H1 (cell line): ENCODE data around the gene TNF. TPM values are rescaled to one million over a fixed set of nuclear protein-coding genes. Genes with fewer than 3 reads are reported as not detected.

Experiments used
- CTCF ChIA-PET: fragments of 300-600 bp; sonication (Branson Sonifier 250); formaldehyde crosslinking; loops from one replicate; lab custom pipeline; 2021; ENCODE audit not compliant: partially characterized antibody; lab: Charles Lee
- POLR2A ChIA-PET: fragments of 300-600 bp; sonication (Branson Sonifier 250); formaldehyde crosslinking; loops from one replicate; lab custom pipeline; 2021; ENCODE audit warnings: inconsistent platforms; ENCODE audit not compliant: partially characterized antibody; lab: Charles Lee
- DNase-seq, 2 experiments: peaks; one replicate each; pipeline versions ENCODE4 v3.0.0 to v3.0.0-alpha.2; 2010 to 2022; ENCODE audit warnings: low spot score in 2 of 2, low read depth in 1 of 2, mixed read lengths in 1 of 2
- FAIRE-seq: peaks from 2 replicates; lab custom pipeline; 2011; peaks lifted over from hg19 to GRCh38; lab: Jason Lieb, UNC
- H2AFZ ChIP-seq: 2 replicates; pipeline ENCODE4 v1.8.1; 2012; ENCODE audit warnings: low read length, inconsistent platforms
- H2AK5ac ChIP-seq: 2 replicates; pipeline ENCODE4 v1.6.1; 2013; ENCODE audit warnings: low read depth, low read length
- H2BK120ac ChIP-seq: replicated peaks from 2 replicates; pipeline ENCODE3; 2013; ENCODE audit warnings: low read depth, low read length, inconsistent platforms
- H2BK12ac ChIP-seq: 2 replicates; pipeline ENCODE4 v1.6.1; 2013; ENCODE audit warnings: low read depth, low read length
- H2BK15ac ChIP-seq: 2 replicates; pipeline ENCODE4 v1.6.1; 2013; ENCODE audit warnings: low read length
- H2BK20ac ChIP-seq: 2 replicates; pipeline ENCODE4 v1.6.1; 2013; ENCODE audit warnings: low read length
- H2BK5ac ChIP-seq: 2 replicates; pipeline ENCODE4 v1.6.1; 2013; ENCODE audit warnings: low read depth, low read length
- H3K14ac ChIP-seq: 2 replicates; pipeline ENCODE4 v1.6.1; 2013; ENCODE audit warnings: inconsistent platforms; ENCODE audit not compliant: insufficient read length
- H3K18ac ChIP-seq: 2 replicates; pipeline ENCODE4 v1.6.1; 2013; ENCODE audit warnings: low read length; ENCODE audit errors: extremely low read depth
- H3K23ac ChIP-seq: 2 replicates; pipeline ENCODE4 v1.6.1; 2013; ENCODE audit warnings: inconsistent platforms; ENCODE audit not compliant: insufficient read length
- H3K23me2 ChIP-seq: 2 replicates; pipeline ENCODE4 v1.6.1; 2013; ENCODE audit warnings: low read depth, low read length
- H3K27ac ChIP-seq: 2 replicates; pipeline ENCODE4 v1.6.1; 2011; ENCODE audit warnings: low read depth, low read length, inconsistent platforms
- H3K27me3 ChIP-seq, 4 experiments: replicated peaks in 1 of 4; 1 replicate in 1 of 4; 2 replicates in 3 of 4; pipeline versions ENCODE4 v1.6.1 to v1.8.1; 2011 to 2013; ENCODE audit warnings: low read length in 3 of 4, mild to moderate bottlenecking in 3 of 4, inconsistent platforms in 2 of 4, mixed read lengths in 2 of 4, moderate library complexity in 1 of 4; ENCODE audit not compliant: control insufficient read depth in 3 of 4, insufficient read depth in 3 of 4; ENCODE audit errors: extremely low read depth in 1 of 4
- H3K36me3 ChIP-seq, 4 experiments: 2 replicates each; pipeline versions ENCODE4 v1.6.1 to v1.8.1; 2011 to 2013; ENCODE audit warnings: mild to moderate bottlenecking in 4 of 4, low read length in 3 of 4, moderate library complexity in 2 of 4, control low read depth in 1 of 4, inconsistent platforms in 1 of 4; ENCODE audit not compliant: insufficient read depth in 4 of 4, control insufficient read depth in 2 of 4
- H3K4ac ChIP-seq: replicated peaks from 2 replicates; pipeline ENCODE3; 2013; ENCODE audit warnings: low read length, low read depth, mixed read lengths, inconsistent platforms; ENCODE audit not compliant: insufficient read length
- H3K4me1 ChIP-seq, 4 experiments: replicated peaks in 1 of 4; 1 replicate in 1 of 4; 2 replicates in 3 of 4; pipeline versions ENCODE4 v1.6.1 to v1.8.1; 2011 to 2013; ENCODE audit warnings: low read length in 3 of 4, inconsistent platforms in 2 of 4, mixed read lengths in 1 of 4; ENCODE audit not compliant: insufficient read depth in 4 of 4, control insufficient read depth in 3 of 4
- H3K4me2 ChIP-seq, 2 experiments: 2 replicates each; pipeline versions ENCODE4 v1.6.1 to v1.8.1; 2011 to 2013; ENCODE audit warnings: low read depth in 2 of 2, low read length in 2 of 2, control low read depth in 1 of 2, inconsistent platforms in 1 of 2, mild to moderate bottlenecking in 1 of 2; ENCODE audit not compliant: insufficient read depth in 1 of 2
- H3K4me3 ChIP-seq, 4 experiments: fragments of 200-600, 300-600 bp in 1 of 4; sonication (generic), shearing (Covaris generic), sonication (Bioruptor Twin) in 1 of 4; 2 replicates each; pipeline versions ENCODE4 v1.5.1 to v1.8.1; 2011 to 2016; ENCODE audit warnings: low read length in 4 of 4, low read depth in 3 of 4, control low read depth in 2 of 4, inconsistent platforms in 2 of 4, mild to moderate bottlenecking in 2 of 4, mixed read lengths in 1 of 4, moderate library complexity in 1 of 4; ENCODE audit not compliant: insufficient read depth in 2 of 4; ENCODE audit errors: extremely low read depth in 1 of 4
- H3K56ac ChIP-seq: replicated peaks from 2 replicates; pipeline ENCODE3; 2013; ENCODE audit warnings: low read depth, mild to moderate bottlenecking, mixed read lengths, low read length, inconsistent platforms; ENCODE audit not compliant: insufficient read length
- H3K79me1 ChIP-seq: 2 replicates; pipeline ENCODE4 v1.6.1; 2013; ENCODE audit warnings: low read depth, low read length, control low read depth
- H3K79me2 ChIP-seq, 2 experiments: 2 replicates each; pipeline versions ENCODE4 v1.6.1 to v1.8.1; 2012 to 2013; ENCODE audit warnings: low read length in 2 of 2, mild to moderate bottlenecking in 2 of 2, inconsistent platforms in 1 of 2; ENCODE audit not compliant: insufficient read depth in 2 of 2, control insufficient read depth in 1 of 2
- H3K9ac ChIP-seq, 4 experiments: replicated peaks in 1 of 4; 1 replicate in 1 of 4; 2 replicates in 3 of 4; pipeline versions ENCODE4 v1.6.1 to v1.8.1; 2011 to 2013; ENCODE audit warnings: low read depth in 3 of 4, low read length in 3 of 4, control low read depth in 2 of 4, mild to moderate bottlenecking in 2 of 4, moderate library complexity in 2 of 4, inconsistent platforms in 1 of 4; ENCODE audit errors: extremely low read depth in 1 of 4
- H3K9me3 ChIP-seq, 2 experiments: 2 replicates each; pipeline versions ENCODE4 v1.6.1 to v1.8.1; 2012 to 2013; ENCODE audit warnings: mild to moderate bottlenecking in 2 of 2, moderate library complexity in 2 of 2, control low read depth in 1 of 2, inconsistent platforms in 1 of 2, low read depth in 1 of 2, low read length in 1 of 2, mixed read lengths in 1 of 2; ENCODE audit not compliant: insufficient read depth in 2 of 2
- H4K20me1 ChIP-seq, 2 experiments: replicated peaks in 1 of 2; 2 replicates each; pipeline versions ENCODE3 to v1.8.1; 2011 to 2013; ENCODE audit warnings: inconsistent platforms in 2 of 2, low read length in 2 of 2, mild to moderate bottlenecking in 1 of 2; ENCODE audit not compliant: insufficient read depth in 2 of 2, control insufficient read depth in 1 of 2
- H4K5ac ChIP-seq: 2 replicates; pipeline ENCODE4 v1.6.1; 2013; ENCODE audit warnings: low read length, low read depth, mixed read lengths, inconsistent platforms; ENCODE audit not compliant: insufficient read length
- H4K8ac ChIP-seq: 2 replicates; pipeline ENCODE4 v1.8.0; 2013; ENCODE audit warnings: mild to moderate bottlenecking, moderate library complexity, low read length, inconsistent platforms; ENCODE audit not compliant: insufficient read depth; ENCODE audit errors: extremely low read depth
- H4K91ac ChIP-seq: replicated peaks from 2 replicates; pipeline ENCODE3; 2013; ENCODE audit warnings: low read length, mixed read lengths, inconsistent platforms; ENCODE audit not compliant: insufficient read length
- ASH2L ChIP-seq: fragments of 200-600, 300-600 bp; sonication (generic); IDR thresholded peaks from one replicate; pipeline ENCODE4 v1.7.1; 2017; ENCODE audit warnings: low read length
- BACH1 ChIP-seq: IDR thresholded peaks from 2 replicates; pipeline ENCODE4 v1.6.1; 2012; ENCODE audit warnings: low read length, improper control_type of control experiment
- CTCF ChIP-seq, 3 experiments: IDR thresholded peaks; 1 replicate in 2 of 3; 2 replicates in 1 of 3; pipeline versions ENCODE4 v1.5.1 to v1.6.1; 2011; ENCODE audit warnings: low read length in 3 of 3, mild to moderate bottlenecking in 3 of 3, inconsistent platforms in 2 of 3, low read depth in 1 of 3, moderate library complexity in 1 of 3; ENCODE audit not compliant: insufficient read depth in 1 of 3; ENCODE audit errors: control extremely low read depth in 1 of 3
- FOSL1 ChIP-seq: IDR thresholded peaks from 2 replicates; pipeline ENCODE4 v1.6.1; 2011; ENCODE audit warnings: mild to moderate bottlenecking, low read depth, low read length, moderate library complexity; ENCODE audit not compliant: insufficient read depth
- KDM4A ChIP-seq: IDR thresholded peaks from one replicate; pipeline ENCODE4 v1.7.1; 2012; ENCODE audit warnings: low read depth, mild to moderate bottlenecking, moderate library complexity, low read length, inconsistent platforms; ENCODE audit not compliant: severe bottlenecking
- NRF1 ChIP-seq: IDR thresholded peaks from 2 replicates; pipeline ENCODE4 v1.6.1; 2011; ENCODE audit warnings: mild to moderate bottlenecking, low read depth, low read length, improper control_type of control experiment
- RFX5 ChIP-seq: IDR thresholded peaks from 2 replicates; pipeline ENCODE4 v1.6.1; 2011; ENCODE audit warnings: low read depth, low read length, improper control_type of control experiment, borderline replicate concordance
- SIX5 ChIP-seq: IDR thresholded peaks from 2 replicates; pipeline ENCODE4 v1.6.1; 2011; ENCODE audit warnings: mild to moderate bottlenecking, low read depth, low read length
- WGBS, 2 experiments: shearing (Covaris generic) in 1 of 2; methylation state at CpG; one replicate each; pipeline versions ENCODE4 v1.1.6 to v1.1.7; 2013 to 2015; ENCODE audit warnings: low lambda C conversion rate in 2 of 2, mixed read lengths in 2 of 2, inconsistent platforms in 1 of 2, low coverage in 1 of 2, missing lambda C conversion rate in 1 of 2; ENCODE audit not compliant: insufficient replicate concordance in 2 of 2, insufficient coverage in 1 of 2, insufficient read length in 1 of 2; ENCODE audit errors: extremely low coverage in 1 of 2, missing lambda C conversion rate in 1 of 2; 5-methylcytosine and 5-hydroxymethylcytosine counted together
- polyA plus RNA-seq, 7 experiments: library from polyadenylated mRNA; depleted of rRNA in 3 of 7; stranded (reverse) in 5 of 7; unstranded in 2 of 7; fragments of >200 nt in 5 of 7; fragments of 200-250 nt in 2 of 7; gene quantifications; 1 replicate in 5 of 7; 2 replicates in 1 of 7; 4 replicates in 1 of 7; pipeline versions ENCODE4 v1.2.1 to v1.2.3, GENCODE V29; 2011 to 2013; ENCODE audit warnings: missing spikeins in 2 of 7, mixed read lengths in 2 of 7
- total RNA-seq: library from RNA; stranded (reverse); fragmentation: NEBNext Ultra II Directional; extraction: Animal tissue kit (Norgen Biotek cat#: 25700); gene quantifications from 2 replicates; pipeline ENCODE4 v1.2.1, GENCODE V29; 2021

The TNF gene
- total and polyA plus RNA-seq, 2 of the 8 experiments (the other 6 are each of a cell fraction or from before 2014, with no cell fraction given), result not detected

GRCh38 chr6:31532644-31533454 lies 42.5 kb upstream of the TNF start:
- FAIRE-seq (no peak), DNase-seq (no peak)
- H4K91ac ChIP-seq, result no peak overlapping the region
- POLR2A ChIA-PET, result interaction anchor here (0.8 to 18.4 kb wide), 14 partner anchors 10 to 324 kb away, joined by 3 to 428 read pairs (median 6); partner anchors contain the start of genes ATP6V1G2, BAG6, DDX39B and NFKBIL1
- peaks cover 35 to 41% of the 10 kb centered on the region in 2 experiments for H4K20me1 ChIP-seq
- no peak overlapping the region for H2BK120ac ChIP-seq
- H3K79me2 ChIP-seq, result peaks cover 4 to 33% of the 10 kb centered on the region in 2 experiments; a peak in 3 of 4 replicates
- no peak overlapping the region for H2AFZ ChIP-seq
- H3K4ac ChIP-seq, result no peak overlapping the region
- no peak for TF ChIP-seq RFX5
- TF ChIP-seq FOSL1, result no peak
- no peak for TF ChIP-seq NRF1
- no peak for TF ChIP-seq CTCF (IDR thresholded peaks at IDR 0.05; ENCODE audit: control extremely low read depth in 1 of 3, insufficient read depth in 1 of 3, low read depth in 1 of 3, low read length in 3 of 3)
- no peak for TF ChIP-seq BACH1
- no peak for TF ChIP-seq ASH2L
- no peak for TF ChIP-seq SIX5
- TF ChIP-seq KDM4A, result no peak
- no peak overlapping the region for H4K5ac ChIP-seq
- H2BK15ac ChIP-seq, result no peak overlapping the region
- no peak overlapping the region for H3K9ac ChIP-seq
- no peaks in the 10 kb centered on the region for H3K9me3 ChIP-seq
- H3K79me1 ChIP-seq, result peaks cover 10% of the 10 kb centered on the region; the same call in 1 of the 2 replicates
- WGBS, 2 experiments, result 90% methylated on average over 8 of the region's 9 CpGs; no CpG with 5 or more reads in 1 of the 2 experiments
- H3K14ac ChIP-seq, result no peak overlapping the region
- peaks cover 66 to 87% (median 75%) of the 10 kb centered on the region in 4 experiments for H3K36me3 ChIP-seq
- H3K4me3 ChIP-seq, result no peak overlapping the region
- no peak overlapping the region for H3K23ac ChIP-seq
- H3K27ac ChIP-seq, result no peak overlapping the region
- no peak overlapping the region for H3K56ac ChIP-seq
- no peaks in the 10 kb centered on the region for H3K23me2 ChIP-seq
- no peak overlapping the region for H2BK20ac ChIP-seq
- H3K4me2 ChIP-seq, result no peak overlapping the region
- peaks cover 1 to 5% (median 4%) of the 10 kb centered on the region in 4 experiments; a peak in 4 of 7 replicates for H3K4me1 ChIP-seq
- CTCF ChIA-PET, result interaction anchor here (1.1 to 1.7 kb wide), 3 partner anchors 13 to 65 kb away, joined by 3 to 6 read pairs (median 4); partner anchors contain the start of gene ATP6V1G2
- no peak overlapping the region for H4K8ac ChIP-seq
- no peak overlapping the region for H2AK5ac ChIP-seq
- H2BK5ac ChIP-seq, result no peak overlapping the region
- H3K18ac ChIP-seq, result no peak overlapping the region
- H2BK12ac ChIP-seq, result no peak overlapping the region
- H3K27me3 ChIP-seq, result no peaks in the 10 kb centered on the region
